Islet precursor cell (in vitro differentiated cells): ENCODE results near the gene EIF4E1B.

Experiments used
- DNase-seq: peaks from one replicate; pipeline ENCODE4 v3.0.0-alpha.2; 2018

The EIF4E1B gene

DNA sequence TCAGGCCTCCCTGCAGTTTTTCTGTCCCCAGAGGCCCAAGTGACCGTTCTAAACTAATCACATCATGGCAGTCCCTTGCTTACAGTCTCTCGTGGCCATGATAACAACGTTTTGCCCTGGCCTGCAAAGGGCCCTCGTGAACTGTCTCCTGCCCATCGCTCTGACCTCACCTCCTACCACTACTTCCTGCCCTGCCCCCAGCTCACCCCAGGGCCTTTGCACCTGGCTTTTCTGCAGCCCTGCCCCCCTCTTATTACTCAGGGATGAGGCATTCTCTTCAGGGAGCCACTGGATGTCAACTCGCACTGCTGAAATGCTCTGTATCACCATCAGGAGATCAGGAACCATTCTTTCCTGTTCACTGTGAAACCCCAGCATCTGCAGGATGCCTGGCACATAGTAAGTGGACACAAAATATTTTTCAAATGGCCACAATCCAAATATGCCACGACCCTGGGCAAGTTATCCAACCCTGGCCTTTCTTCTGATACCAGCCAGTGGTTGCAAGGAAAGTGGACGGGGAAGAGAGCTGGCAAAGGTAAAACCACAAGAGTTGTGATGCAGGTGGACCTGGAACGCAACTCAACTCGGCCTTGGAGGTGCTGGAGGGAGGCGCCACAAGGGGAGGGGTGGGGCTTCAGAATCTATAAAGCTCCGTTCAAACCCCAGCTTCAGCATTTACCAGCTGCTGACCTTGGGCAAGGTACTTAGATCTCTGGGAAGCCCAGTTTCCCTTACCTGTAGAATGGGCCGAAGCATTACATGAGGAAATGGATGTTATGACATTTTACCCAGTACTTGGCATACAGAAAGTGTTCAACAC, 1.9 kb upstream of the EIF4E1B start:
- DNase-seq, result no peak

DNA sequence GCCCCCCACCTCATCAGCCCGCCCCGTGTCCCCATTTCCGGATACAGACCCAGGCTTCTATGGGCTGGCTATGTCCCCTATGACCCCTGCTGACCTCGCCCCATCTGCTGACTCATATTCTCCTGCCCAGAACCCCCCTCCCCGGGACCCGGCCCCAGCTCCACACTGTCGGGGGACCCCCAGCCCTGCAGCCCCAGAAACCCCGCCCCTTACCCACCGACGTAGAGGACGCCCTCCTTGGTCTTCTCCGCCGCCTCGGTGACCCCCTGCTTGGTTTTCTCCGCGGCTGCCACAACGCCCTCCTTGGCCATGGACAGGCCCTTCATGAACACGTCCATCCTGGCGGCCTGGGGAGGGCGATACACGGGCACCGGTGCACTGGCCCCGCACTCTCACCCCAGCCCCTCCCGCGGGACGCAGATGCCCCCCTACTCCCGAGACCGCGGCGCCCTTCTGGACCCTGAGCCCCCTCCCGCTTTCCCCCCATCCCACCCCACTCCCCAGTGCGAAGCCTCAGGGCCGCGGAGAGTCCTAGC, 1.1 kb upstream of the EIF4E1B start:
- DNase-seq, result no peak

DNA sequence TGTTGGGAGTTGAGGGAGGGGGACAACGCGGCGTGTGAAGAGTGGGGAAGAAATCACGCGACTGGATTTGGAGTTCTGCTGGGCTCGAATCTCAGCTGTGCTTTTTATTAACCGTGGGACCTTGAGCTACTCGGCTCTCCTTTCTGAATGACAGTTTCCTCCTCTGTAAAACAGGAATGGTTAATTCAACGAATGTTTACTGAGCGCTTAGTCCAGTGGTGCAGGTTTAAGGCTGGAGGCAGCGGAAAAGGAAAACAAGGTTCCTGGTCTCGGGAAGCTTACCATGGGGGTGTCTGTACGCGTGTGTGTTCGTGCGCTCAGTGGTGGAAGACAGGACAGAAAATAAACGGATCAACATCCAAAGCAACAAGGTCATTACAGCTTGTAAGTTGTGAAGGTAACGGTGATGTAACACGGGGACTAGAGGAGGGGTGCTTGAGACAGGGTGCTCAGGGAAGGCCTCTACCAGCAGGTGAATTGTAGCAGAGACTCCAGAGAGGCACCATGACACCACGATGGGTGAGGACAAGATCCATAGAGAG, 277 bp downstream of the EIF4E1B start:
- DNase-seq, result no peak

DNA sequence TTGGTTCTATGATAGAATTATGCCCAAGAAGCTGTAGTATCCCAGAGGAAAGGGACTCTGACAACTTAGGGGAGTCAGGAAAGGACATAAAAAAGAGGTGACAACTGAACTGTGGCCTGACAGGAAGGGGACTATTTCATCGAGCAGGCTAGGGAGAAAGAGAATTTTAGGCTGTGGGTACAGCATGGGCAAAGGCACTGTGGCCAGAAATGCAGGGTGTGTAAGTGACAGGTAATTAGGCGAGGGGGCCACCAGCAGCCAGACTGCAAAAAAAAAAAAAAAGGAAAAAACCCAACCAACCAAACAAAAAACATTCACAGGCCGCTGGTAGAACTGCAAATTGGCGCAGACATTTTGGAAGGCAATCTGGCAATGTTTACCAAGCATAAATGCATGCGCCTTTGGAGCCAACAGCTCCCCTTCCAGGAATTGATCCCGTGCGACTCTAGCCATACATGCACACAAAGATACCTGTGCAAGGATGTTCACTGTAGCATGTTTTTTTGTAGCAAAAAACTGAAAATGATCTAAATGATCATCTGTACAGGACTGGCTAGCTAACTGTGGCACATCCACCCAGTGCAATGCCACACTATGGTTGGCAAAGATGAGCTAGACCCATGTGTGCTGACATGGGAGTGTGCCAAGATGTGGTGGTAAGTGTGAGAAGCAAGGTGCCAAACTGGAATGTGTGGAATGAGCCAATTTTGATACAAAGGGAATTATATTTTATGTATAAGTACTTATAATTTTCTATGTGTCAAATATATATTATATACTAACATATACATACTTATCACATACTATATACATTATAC, 1.1 kb downstream of the EIF4E1B start:
- no peak for DNase-seq

DNA sequence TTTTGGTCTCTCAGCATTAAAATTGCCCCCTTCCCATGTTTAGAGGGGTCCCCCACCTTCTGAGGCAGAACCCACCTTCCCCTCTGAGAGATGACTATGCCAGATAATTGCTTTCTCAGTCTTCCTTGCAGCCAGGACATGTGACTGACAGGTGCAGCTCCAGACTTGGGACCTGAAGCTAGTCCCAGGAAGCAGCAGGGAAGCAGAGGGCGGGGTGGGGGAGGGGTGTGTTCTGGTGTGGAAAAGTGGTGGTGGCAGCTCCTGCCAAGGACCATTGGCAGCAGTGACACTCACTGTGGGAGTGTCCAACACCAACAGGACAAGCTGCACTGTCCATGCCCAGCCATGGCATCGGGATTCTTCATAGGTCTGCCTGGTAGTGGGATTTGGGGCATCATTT, 2.3 kb downstream of the EIF4E1B start:
- DNase-seq, result no peak

DNA sequence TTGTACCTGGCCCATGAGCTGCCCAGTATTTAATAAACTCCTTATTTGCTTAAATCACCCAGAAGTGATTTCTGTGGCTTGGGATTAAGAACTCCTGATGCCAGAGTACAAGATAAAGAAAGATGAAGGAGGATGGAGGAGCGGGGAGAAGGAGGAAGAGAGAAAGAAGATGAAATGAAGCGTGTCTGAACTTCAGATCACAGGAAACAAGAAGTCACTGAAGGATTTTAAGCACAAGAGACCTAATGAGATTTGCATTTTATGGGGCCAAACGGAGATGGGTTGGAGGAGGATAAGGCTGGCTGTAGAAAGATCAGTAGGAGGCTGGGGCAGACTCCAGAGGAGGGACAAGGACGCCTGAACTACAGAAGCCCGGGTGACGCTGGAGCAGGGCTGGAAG, 3.1 kb downstream of the EIF4E1B start:
- no peak for DNase-seq

DNA sequence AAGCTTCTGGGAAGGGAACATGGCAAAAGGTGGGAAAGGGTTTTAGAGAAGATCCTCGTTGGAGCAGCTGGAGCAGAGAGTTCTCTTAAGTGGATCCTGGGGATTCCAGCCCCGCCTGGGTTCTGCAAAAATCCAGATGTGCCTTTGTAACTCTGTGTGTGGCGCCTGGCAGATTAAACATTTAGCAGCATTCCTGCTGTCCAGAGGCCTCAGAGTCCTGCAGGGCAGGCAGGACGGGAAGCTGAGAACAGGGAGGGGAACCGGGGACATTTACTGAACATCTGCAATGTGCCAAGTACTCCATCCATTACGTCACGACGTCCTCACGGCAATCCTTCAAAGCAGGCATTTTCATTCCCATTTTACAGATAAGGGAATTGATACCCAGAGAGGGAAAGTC, 6.0 kb downstream of the EIF4E1B start:
- no peak for DNase-seq

DNA sequence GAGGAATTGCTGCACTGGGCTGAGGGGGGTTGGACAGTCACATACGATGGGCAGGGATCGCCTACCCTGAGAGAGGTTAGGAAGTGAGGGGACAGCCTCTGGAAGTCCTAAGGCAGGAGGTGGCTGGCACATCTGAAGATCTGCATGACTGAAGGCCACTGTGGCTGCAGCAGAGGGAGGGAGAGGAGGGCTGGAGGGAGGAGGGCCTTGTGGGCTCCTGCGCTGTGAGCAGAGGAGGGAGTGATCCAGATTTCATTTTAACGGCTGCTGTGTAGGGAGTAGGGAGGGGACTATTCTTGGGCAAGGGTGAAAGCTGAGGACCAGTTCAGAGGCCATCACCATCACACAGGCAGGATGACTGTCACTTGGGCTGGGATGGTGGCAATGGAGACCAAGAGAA, 7.1 kb downstream of the EIF4E1B start:
- DNase-seq, result no peak

DNA sequence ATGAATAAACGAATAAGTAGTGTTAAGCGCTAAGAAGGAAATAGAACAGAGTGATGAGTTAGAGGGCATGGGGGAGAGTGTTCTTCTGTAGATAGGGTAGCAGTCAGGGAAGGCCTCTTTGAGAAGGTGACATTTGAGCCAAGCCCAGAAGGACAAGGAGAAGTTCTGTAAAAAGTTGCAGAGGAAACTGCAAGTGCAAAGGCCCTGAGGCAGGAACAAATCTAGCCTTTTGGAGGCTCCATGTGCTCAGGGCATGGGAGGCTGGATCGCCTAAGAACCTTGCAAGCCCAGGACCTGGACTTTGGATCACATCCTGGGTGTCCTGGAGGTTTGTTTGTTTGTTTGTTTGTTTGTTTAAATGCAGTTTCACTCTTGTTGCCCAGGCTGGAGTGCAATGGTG, 8.0 kb downstream of the EIF4E1B start:
- DNase-seq, result no peak

DNA sequence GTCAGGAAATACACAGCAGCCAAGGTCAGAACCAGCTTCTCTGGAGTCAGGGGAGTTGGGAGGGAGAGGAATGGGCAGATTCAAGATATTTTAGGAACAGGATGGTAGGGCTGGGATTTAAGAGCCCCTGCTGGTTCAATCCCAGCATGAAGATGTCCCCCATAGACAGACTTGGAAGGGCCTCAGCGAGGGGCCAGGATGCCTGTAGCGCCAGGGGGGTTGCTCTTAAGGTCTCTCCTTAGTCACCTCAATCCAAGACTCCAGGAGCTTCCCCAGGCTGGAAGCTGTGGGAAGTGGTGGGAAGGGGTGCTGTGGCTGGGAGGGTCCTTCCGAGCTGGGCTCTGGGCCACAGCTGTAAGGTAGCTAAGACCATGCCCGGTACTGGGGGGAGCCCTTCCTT, 8.7 kb downstream of the EIF4E1B start:
- DNase-seq, result no peak

DNA sequence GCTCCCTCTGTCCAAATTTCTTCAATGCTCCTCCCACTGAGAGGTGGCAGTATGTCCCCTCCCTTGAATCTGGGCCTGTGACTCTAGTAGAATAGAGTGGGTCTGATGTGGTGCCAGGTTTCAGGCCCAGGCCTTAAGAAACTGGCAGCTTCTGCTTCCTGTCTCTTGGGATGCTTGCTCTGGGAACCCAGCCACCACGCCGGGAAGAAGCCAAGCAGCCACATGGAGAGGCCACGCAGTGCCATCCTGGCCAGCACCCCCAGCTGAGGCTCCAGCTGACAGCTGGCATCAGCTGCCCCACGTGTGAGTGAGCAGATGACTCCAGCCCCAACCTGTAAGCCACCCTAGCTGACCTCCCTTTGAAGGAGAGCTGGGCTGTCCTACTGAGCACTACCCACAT, 9.5 kb downstream of the EIF4E1B start:
- no peak for DNase-seq

DNA sequence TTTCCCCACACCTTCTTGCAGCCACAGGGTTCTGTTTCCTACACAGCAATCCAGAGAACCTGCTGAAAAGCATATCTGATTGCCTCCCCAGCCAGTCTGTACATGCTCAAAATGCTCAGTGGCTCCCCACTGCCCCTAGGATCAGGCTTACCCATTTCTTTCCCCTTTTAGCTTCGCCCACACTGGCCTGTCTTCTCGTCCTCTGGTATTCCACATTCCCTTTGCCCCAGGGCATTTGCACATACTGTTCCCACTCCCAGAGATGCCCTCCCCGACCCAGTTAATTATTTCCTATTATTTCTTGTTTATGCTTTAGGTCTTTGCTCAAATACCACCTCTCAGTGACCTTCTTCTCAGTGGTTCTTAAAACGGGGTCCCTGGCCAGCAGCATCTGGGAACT, 10.1 kb downstream of the EIF4E1B start:
- no peak for DNase-seq

DNA sequence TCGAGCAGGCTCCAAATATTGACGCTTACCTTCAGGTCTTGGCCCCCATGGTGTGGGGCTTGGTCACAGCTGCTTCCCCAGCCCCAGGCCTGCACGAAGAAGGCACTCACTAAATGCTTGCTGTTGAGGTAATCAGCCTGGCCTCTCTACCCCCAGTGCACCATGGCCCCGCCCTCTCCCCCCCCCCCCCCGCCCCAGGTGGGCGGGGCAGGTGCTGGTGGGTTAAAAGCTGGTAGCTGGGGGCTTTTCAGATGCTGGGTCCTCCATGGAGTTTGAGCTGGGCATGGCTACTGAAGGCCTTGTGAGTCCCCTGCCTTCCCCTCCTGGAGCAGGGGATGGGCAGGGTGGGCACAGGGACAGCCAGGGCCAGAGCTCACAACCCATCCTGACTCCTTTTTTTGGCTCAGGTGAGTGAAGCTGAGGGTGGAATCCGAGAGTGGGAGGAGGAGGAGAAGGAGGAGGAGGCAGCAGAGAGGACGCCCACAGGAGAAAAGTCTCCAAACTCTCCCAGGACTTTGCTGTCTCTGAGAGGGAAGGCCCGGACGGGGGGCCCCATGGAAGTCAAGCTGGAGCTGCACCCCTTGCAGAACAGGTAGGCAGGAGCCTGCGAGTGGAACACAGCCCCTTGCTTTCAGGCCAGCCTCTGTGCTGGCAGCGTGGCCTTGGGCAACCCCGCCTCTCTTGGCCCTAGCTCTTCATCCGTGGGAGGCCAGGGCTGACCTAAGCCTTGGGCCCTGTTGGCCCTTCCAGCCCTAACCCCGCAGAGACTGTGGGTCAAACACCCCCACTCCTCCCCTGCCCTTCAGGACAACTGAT, 12.4 kb downstream of the EIF4E1B start:
- no peak for DNase-seq

DNA sequence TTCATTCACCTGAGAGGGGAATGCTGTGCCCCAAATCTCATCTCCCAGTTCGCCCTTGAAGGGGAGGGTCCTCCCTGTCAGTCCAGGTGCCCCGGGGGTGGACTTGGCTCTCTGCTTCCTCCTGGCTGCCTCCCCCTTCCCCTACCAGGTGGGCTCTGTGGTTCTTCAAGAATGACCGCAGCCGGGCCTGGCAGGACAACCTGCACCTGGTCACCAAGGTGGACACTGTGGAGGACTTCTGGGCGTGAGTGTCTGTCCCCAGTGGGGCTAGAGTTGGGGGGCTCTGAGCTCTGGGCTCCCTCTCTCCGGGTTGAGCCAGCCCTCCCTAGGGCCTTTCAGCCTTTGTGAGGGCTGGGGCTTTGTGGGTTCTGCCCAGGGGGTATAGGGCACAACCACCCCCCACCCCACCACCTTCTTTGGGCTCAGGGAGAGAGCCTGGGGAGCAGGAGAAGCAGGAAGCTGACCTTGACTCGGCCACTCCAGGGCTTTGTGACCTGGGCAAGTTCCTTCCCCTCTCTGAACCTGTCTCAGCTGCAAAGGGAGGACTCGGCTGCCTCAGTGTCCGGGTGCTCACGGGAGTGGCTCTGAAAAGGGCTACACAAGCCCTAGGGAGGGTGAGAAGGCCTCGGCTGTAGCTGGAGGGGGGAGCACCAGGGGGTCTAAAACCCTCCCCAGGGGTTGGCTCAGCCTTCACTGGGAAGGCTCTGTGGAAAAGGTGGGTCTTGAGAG, 13.2 kb downstream of the EIF4E1B start:
- no peak for DNase-seq

DNA sequence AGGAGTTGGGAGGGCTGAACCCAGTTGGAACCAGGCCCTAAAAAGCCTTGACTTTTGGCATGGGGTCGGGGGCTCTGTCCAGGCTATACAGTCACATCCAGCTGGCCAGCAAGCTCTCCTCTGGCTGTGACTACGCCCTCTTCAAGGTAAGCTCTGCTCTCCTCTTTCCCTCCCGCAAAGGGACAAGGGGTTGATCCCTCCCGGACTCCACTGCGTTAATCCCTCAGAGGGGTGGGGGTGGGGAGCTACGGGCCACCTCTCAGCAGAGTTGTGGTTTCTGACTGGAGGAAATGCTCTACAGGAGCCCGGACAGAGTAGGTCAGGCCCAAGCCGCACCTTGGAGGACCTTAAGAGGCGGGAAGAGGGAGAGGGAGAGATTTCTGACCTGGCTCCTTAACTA, 13.8 kb downstream of the EIF4E1B start:
- DNase-seq, result no peak

DNA sequence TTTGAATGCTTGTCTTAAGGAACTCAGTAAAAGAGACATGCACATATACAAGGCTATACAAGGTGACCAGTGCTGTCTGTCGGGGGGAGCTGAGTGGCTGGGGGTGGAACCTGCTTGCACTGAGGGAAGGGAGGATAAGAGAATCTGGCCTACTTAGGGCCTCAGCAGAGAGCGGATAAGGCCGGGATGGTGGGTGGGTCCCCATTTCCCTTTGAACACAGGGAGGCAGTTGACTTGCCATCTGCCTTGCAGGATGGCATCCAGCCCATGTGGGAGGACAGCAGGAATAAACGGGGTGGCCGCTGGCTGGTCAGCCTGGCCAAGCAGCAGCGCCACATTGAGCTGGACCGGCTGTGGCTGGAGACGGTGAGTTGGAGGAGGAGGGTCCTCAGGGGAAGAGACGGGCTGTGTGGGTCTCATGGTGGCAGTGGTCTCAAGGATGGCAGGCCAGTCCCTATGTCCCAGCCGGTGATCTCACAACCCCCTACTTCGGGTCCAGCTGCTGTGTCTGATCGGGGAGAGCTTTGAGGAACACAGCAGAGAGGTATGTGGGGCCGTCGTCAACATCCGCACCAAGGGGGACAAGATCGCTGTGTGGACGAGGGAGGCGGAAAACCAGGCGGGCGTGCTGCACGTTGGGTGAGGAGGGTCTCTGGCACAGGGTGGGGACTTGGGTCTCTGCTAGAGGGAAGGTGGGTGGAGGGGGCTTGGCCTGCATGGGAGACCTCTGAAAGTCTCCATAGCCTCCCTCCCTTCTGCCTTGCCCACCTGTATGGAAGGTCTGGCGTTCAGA, 14.6 kb downstream of the EIF4E1B start:
- no peak for DNase-seq

DNA sequence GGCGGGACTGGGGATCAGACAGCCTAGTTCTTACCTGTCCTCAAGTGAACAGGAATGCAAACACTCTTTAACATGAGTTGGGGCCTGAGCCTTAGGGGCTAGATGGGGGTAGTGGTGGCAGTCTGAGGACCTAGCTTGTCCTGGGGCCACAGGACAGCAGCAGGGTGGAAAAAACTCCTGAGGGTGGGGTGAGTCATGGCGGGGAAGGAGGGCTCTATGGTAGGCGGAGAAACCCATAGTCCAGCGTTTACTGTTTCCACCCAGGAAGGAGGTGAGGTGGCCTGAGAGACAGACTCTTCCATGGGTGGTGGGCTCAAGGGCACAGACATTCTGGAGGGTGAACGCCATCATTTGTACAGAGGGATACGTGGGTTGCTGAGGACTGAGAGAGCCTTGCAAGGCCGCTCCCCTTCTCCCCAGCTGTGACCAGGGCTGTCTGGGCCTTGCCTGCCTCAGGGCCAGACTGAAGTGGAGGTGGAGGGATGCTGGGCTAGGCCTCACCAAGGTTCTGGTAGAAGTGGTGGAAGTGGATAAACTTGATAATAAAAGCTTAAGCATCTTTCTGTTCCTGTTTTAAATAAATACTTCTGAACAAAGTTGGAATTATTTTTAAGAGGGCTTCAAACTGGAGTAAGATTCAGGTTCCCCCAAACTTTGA, 15.7 kb downstream of the EIF4E1B start:
- DNase-seq, result no peak

DNA sequence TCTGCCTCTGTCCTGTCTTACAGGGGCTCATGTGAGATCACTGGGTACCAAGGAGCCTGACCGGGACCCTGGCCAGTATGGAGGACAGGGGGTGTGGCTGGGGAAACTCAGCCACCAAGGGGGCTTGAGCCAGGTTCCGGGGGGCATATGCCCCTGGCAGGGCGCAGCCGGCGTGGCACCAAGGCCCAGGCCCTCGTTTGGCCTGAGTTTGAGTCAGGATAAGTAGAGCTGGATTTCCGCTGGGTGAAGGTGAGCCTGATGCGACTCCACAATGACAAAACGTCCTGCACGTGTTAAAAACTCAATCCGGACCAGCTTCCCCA, 16.2 kb downstream of the EIF4E1B start:
- DNase-seq, result no peak

DNA sequence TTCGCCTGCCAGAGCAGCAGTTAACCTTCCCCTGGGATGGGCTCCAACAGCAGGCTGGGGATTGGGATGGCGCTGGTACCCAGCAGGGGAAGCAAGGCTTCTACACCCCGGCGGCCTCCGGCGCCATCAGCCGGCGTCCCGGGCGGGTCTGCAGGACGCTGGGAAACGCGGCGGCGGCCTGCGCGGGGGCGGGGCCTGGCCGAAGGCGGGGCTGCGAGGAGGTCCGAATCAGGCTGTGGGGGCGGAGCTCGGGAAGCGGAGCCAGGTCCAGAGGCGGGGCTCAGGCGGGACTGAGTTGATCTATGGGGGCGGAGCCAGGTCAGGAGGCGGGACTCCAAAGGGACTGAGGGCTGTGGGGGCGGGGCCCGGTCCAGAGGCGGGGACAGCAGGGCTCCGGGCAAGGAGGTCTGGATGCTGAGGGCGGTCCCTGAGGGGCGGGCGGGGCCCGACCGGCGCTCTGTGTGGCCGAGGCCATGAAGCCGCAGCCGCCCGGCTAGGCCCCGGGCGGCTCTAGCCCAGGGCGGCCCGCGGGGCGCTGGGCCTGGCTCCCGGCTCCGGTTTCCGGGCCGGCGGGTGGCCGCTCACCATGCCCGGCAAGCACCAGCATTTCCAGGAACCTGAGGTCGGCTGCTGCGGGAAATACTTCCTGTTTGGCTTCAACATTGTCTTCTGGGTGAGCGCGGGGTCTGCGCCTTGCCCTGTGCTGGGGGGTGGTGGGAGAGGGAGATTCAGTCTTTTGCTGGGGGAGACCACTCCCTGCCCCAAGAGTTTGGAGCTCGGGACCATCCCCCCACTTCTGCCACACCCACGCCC, 16.8 kb downstream of the EIF4E1B start, which contains the start of gene TSPAN17:
TSPAN17 (plus strand) TSS at position 455 of the 813 bp plus-strand sequence; CDS start at position 587, 132 bp downstream.
- DNase-seq, result peak; percentile 100
